ENCODE measurements around the gene DEFB125.

GRCh38 chr20:101975-102374 is 14.5 kb downstream of the DEFB125 start:
- TF ChIP-seq, protein P1, sequence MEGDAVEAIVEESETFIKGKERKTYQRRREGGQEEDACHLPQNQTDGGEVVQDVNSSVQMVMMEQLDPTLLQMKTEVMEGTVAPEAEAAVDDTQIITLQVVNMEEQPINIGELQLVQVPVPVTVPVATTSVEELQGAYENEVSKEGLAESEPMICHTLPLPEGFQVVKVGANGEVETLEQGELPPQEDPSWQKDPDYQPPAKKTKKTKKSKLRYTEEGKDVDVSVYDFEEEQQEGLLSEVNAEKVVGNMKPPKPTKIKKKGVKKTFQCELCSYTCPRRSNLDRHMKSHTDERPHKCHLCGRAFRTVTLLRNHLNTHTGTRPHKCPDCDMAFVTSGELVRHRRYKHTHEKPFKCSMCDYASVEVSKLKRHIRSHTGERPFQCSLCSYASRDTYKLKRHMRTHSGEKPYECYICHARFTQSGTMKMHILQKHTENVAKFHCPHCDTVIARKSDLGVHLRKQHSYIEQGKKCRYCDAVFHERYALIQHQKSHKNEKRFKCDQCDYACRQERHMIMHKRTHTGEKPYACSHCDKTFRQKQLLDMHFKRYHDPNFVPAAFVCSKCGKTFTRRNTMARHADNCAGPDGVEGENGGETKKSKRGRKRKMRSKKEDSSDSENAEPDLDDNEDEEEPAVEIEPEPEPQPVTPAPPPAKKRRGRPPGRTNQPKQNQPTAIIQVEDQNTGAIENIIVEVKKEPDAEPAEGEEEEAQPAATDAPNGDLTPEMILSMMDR (IDR thresholded peaks at IDR 0.05), result no peak
- no peak for TF ChIP-seq POLR2AphosphoS5 (IDR thresholded peaks at IDR 0.05)
